Epithelial cell of esophagus (primary cell): ENCODE data around the gene SCRN1.

Experiments
- DNase-seq: peaks from one replicate; pipeline ENCODE4 v3.0.0; 2010; ENCODE audit warnings: low read depth
- H3K4me3 ChIP-seq: 2 replicates; pipeline ENCODE4 v1.5.1; 2011; ENCODE audit warnings: mild to moderate bottlenecking, low read length, control low read depth
- TF ChIP-seq, protein P1 (sequence below): IDR thresholded peaks from 2 replicates; pipeline ENCODE4 v1.5.1; 2011; ENCODE audit warnings: low read depth, mild to moderate bottlenecking, low read length, control low read depth, inconsistent platforms; ENCODE audit not compliant: insufficient read depth; ENCODE audit errors: missing control alignments

The SCRN1 gene

DNA sequence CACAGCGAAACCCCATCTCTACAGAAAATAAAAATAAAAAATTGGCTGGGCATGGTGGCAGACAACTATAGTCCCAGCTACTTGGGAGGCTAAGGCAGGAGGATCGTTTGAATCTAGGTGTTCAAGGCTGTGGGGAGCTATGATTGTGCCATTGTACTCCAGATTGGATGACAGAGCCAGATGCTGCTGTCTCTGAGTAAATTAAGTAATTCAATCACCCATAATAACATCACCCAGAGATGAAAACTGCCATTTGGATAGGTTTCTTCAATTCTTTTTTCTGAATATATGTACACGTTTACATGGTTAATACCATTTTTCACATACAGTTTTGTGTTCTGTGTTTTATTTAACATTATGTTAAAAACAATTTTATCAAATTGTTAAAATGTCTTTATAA is 104.0 kb downstream of the SCRN1 start:
- TF ChIP-seq, protein P1, sequence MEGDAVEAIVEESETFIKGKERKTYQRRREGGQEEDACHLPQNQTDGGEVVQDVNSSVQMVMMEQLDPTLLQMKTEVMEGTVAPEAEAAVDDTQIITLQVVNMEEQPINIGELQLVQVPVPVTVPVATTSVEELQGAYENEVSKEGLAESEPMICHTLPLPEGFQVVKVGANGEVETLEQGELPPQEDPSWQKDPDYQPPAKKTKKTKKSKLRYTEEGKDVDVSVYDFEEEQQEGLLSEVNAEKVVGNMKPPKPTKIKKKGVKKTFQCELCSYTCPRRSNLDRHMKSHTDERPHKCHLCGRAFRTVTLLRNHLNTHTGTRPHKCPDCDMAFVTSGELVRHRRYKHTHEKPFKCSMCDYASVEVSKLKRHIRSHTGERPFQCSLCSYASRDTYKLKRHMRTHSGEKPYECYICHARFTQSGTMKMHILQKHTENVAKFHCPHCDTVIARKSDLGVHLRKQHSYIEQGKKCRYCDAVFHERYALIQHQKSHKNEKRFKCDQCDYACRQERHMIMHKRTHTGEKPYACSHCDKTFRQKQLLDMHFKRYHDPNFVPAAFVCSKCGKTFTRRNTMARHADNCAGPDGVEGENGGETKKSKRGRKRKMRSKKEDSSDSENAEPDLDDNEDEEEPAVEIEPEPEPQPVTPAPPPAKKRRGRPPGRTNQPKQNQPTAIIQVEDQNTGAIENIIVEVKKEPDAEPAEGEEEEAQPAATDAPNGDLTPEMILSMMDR = no peak
- DNase-seq = no peak
- no peak overlapping the region for H3K4me3 ChIP-seq

DNA sequence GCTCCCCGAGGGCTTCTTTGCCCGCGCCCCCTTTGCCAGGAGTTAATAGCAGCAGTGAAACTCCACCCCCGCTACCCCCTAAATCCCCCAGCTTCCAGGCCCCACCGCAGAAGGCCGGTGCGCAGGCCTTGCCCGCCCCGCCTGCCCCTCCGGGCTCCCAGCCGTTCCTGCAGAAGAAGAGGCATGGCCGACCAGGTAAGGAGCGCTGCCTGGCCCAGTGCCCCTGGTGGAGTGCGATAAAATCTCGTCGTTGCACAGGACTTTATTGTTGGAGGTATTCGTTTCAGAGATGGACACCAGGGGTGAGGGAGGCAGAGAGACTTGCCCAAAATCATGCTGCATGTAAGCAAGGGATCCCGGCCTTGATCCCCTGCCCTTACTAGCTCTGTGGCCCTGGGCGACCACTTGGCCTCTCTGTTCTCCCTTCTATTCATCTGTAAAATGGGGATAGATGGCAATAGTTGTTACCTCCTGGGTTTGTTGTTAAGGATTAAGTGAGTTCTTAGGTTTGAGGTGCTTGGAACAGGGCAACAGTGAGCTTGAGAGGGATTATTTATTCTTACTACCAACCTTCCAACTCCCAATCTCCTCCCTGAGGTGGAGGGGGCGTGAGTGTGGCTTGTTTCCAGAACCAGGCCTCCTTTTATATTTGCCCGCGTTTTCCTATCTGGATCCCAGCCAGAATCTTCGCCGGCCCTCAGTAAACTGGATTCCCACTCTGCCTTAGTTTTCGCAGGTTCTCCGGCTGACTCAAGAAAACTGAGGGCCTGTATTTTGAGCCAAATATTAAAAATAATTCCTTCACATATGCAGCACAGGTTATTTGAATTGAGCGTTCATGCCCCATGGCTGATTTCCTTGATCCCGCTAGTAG is 105.0 kb downstream of the SCRN1 start:
- TF ChIP-seq, protein P1 = peak; percentile 25
- peak overlapping the region; percentile 28 for H3K4me3 ChIP-seq
- peak; percentile 44 for DNase-seq

DNA sequence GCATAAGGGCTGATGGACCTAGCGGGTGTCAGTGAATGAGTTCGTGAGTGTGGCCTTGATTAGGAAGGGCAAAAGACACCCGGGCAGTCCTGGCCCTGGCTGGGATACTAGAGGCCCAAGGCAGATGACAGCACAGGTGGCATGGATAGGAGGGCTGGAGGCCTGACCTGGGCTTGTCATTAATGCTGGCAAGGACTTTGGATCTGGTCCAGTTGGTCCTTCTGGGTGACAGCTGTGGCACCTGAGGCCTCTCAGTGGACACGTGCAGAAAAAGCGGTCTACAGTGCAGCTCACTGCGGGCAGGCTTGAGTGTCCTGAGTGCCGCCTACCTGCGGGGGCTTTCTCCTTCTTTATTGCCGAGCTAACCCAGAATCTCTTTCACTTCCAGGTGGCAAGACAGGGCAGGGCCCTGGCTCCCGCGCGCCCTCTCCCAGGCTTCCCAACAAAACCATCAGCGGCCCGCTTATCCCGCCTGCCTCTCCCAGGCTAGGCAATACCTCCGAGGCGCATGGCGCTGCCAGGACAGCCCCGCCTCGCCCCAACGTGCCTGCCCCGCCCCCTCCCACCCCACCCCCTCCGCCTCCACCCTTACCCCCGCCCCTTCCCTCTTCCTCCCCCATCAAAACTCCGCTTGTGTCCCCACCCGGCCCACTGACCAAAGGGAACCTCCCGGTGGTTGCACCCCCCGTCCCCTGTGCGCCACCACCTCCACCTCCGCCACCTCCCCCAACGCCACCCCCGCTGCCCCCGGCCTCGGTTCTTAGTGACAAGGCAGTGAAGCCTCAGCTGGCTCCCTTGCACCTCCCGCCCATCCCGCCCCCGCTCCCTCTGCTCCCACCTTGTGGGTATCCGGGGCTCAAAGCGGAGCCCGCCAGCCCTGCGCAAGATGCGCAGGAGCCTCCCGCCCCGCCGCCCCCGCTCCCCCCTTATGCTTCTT is 105.9 kb downstream of the SCRN1 start:
- DNase-seq = peak; percentile 19
- TF ChIP-seq, protein P1 = no peak
- peak overlapping the region; percentile 28 for H3K4me3 ChIP-seq

DNA sequence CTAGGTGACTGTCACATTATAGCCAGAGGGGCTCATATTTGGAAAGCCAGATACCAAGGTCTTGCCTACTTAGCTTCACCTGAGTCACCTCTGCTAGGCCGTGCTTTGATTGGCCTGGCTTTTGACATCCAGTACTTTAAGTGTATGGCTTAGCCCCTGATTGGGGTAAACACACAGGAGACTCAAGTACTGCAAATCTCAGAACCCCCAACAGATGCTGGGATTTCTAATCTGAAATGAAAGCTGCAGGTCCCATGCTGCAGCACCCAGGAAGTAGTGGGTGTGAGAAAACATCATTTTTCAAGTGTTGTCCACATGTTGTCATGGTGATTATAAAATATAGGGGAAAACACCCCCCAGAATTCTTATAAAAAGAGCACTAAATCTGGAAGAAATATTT is 107.1 kb downstream of the SCRN1 start:
- no peak overlapping the region for H3K4me3 ChIP-seq
- no peak for DNase-seq
- TF ChIP-seq, protein P1 = no peak

DNA sequence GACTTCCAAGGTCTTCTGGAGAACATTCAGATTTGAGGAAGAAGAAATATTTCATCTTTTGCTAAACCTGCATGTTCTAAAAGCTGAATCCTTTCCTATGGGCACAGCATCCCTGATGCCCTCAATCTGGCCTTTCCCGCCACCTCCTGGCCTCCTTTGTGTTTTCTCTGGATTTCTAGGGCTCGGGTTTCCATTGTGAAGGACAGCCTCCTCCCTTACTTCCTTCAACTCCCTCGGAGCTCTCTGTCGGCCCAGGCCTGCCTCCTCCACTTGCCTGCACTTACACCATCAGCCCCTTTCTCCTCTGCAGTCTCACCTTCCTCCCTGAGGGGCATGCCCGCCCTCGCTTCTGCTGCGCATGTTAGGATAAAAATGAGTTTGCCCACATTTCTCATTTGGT is 107.9 kb downstream of the SCRN1 start:
- H3K4me3 ChIP-seq = no peak overlapping the region
- TF ChIP-seq, protein P1 = no peak

DNA sequence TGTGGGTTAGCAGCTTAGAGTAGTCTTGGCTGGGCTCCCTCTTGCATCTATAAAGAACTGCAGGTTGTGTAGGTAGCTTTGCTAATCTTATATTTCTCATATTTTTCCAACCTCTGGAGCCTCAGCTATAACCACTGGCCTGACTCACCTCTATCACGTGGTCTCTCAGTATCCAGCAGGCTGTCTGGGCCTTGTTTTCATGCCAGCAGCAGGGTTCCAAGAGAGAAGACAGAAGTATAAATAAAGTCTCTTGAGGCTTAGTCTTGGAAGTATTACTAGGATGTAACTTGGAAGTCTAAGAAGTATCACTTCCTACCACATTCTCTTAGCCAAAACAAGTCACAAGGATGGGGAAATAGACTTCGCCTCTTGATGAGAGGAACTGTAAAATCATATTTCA is 110.0 kb downstream of the SCRN1 start:
- H3K4me3 ChIP-seq = no peak overlapping the region
- peak; percentile 18 for DNase-seq
- TF ChIP-seq, protein P1 = no peak

More for the DNA sequence above, 107.9 kb downstream of the SCRN1 start:
- no peak for DNase-seq
